Measurements from ENCODE around the gene FAM13C.

Gene FAM13C

GRCh38 chr10:59222788-59223187, 139.6 kb downstream of the FAM13C start:
- Mint-ChIP-seq H3K9me3 (no peaks in the 10 kb centered on the region), H3K4me1 (no peaks in the 10 kb centered on the region), H3K27ac (no peak overlapping the region), H3K36me3 (no peaks in the 10 kb centered on the region), H3K4me3 (no peak overlapping the region)
- DNase-seq (ENCODE audit: low spot score in 2 of 2) (no peak), ATAC-seq (no peak)

GRCh38 chr10:59216178-59216869, 146.0 kb downstream of the FAM13C start:
- H3K4me1 Mint-ChIP-seq = no peaks in the 10 kb centered on the region

GRCh38 chr10:59214160-59214559, 148.2 kb downstream of the FAM13C start:
- DNase-seq (ENCODE audit: low spot score in 2 of 2) (no peak), ATAC-seq (no peak)
- Mint-ChIP-seq H3K4me1 (no peaks in the 10 kb centered on the region), H3K36me3 (no peaks in the 10 kb centered on the region), H3K9me3 (peaks cover 3% of the 10 kb centered on the region), H3K4me3 (no peak overlapping the region), H3K27ac (no peak overlapping the region)

More at GRCh38 chr10:59216178-59216869, 146.0 kb downstream of the FAM13C start:
- Mint-ChIP-seq H3K27ac (no peak overlapping the region), H3K36me3 (no peaks in the 10 kb centered on the region), H3K9me3 (peaks cover 3% of the 10 kb centered on the region), H3K4me3 (no peak overlapping the region)
- DNase-seq (ENCODE audit: low spot score in 2 of 2) (no peak), ATAC-seq (no peak)

GRCh38 chr10:59212301-59212798, 150.0 kb downstream of the FAM13C start:
- Mint-ChIP-seq H3K27ac (no peak overlapping the region), H3K36me3 (no peaks in the 10 kb centered on the region), H3K4me1 (no peaks in the 10 kb centered on the region), H3K4me3 (no peak overlapping the region), H3K9me3 (peaks cover 7% of the 10 kb centered on the region)
- ATAC-seq (no peak), DNase-seq (ENCODE audit: low spot score in 2 of 2) (no peak)

- DNase-seq (ENCODE audit: low spot score in 2 of 2) = no peak
- H3K36me3 Mint-ChIP-seq = no peaks in the 10 kb centered on the region
- no peak for ATAC-seq
- no peak overlapping the region for H3K27ac Mint-ChIP-seq
- peaks cover 7% of the 10 kb centered on the region for H3K9me3 Mint-ChIP-seq
- no peaks in the 10 kb centered on the region for H3K4me1 Mint-ChIP-seq
- H3K4me3 Mint-ChIP-seq = no peak overlapping the region
Measured at GRCh38 chr10:59206204-59206720, 156.1 kb downstream of the FAM13C start.

All from stimulated activated effector memory CD8-positive, alpha-beta T cell treated with anti-CD3 and anti-CD28 coated beads, Interleukin-12 subunit alpha, Interleukin-12 subunit beta, amount 100 ng/mL, for 72 hours (primary cell).